A549 (cell line): Measurements from ENCODE around the gene TMPRSS11E. TPM values are rescaled to one million over a fixed set of nuclear protein-coding genes. Genes with fewer than 3 reads are reported as not detected.

Experiments
- ATAC-seq, 2 experiments: fragments of 200-7000 bp in 1 of 2; fragments of >200 bp in 1 of 2; cut with Nextera tagmentation in 1 of 2; cut with Tn5 transposase in 1 of 2; 3 replicates each; pipeline versions ENCODE4 v1.8.0 to v1.9.1; 2018 to 2020; ENCODE audit warnings: mild to moderate bottlenecking in 1 of 2, moderate library complexity in 1 of 2
- CTCF ChIA-PET: fragments of 300-600 bp; sonication (Branson Sonifier 250); formaldehyde crosslinking; extraction: SDS; loops from one replicate; lab custom pipeline; 2021; ENCODE audit warnings: antibody characterized with exemption, inconsistent platforms; lab: Yijun Ruan, JAX
- POLR2A ChIA-PET: fragments of 350-600 bp; formaldehyde crosslinking; extraction: SDS; loops from one replicate; lab custom pipeline; 2021; ENCODE audit warnings: antibody characterized with exemption, inconsistent platforms; lab: Yijun Ruan, JAX
- DNase-seq, 2 experiments: peaks; one replicate each; pipeline versions ENCODE4 v3.0.0 to v3.0.0-alpha.2; 2011 to 2016; ENCODE audit warnings: low read depth in 1 of 2, low spot score in 1 of 2
- FAIRE-seq: peaks from 2 replicates; lab custom pipeline; 2011; peaks lifted over from hg19 to GRCh38; lab: Jason Lieb, UNC
- H3K27ac ChIP-seq, 2 experiments: fragments of >200 bp; sonication (Bioruptor Twin); formaldehyde crosslinking; 3 replicates each; pipeline ENCODE4 v1.5.1; 2016 to 2017
- H3K4me1 ChIP-seq: fragments of >200 bp; sonication (Bioruptor Twin); formaldehyde crosslinking; 3 replicates; pipeline ENCODE4 v1.6.1; 2016
- H3K4me2 ChIP-seq: fragments of >200 bp; sonication (Bioruptor Twin); formaldehyde crosslinking; 3 replicates; pipeline ENCODE4 v1.6.1; 2016
- H3K4me3 ChIP-seq: fragments of >200 bp; sonication (Bioruptor Twin); formaldehyde crosslinking; 3 replicates; pipeline ENCODE4 v1.5.1; 2016
- H3K9me3 ChIP-seq: fragments of >200 bp; sonication (Bioruptor Twin); formaldehyde crosslinking; 3 replicates; pipeline ENCODE4 v1.6.1; 2016
- CBX2 ChIP-seq: fragments of 200-600 bp; sonication (generic); IDR thresholded peaks from 2 replicates; pipeline ENCODE4 v1.6.1; 2016; ENCODE audit warnings: low read depth, mild to moderate bottlenecking, borderline replicate concordance
- CHD2 ChIP-seq: fragments of 150-350 bp; IDR thresholded peaks from 2 replicates; pipeline ENCODE4 v1.6.1; 2014; ENCODE audit warnings: low read length; ENCODE audit not compliant: partially characterized antibody
- CHD4 ChIP-seq: fragments of 200-600 bp; sonication (generic); IDR thresholded peaks from 2 replicates; pipeline ENCODE4 v1.6.1; 2016; ENCODE audit warnings: antibody characterized with exemption, mild to moderate bottlenecking, borderline replicate concordance
- EP300 ChIP-seq, 2 experiments: fragments of >200 bp; sonication (Bioruptor Twin); formaldehyde crosslinking; IDR thresholded peaks; 2 replicates in 1 of 2; 3 replicates in 1 of 2; pipeline ENCODE4 v1.6.1; 2016 to 2017
- ESRRA ChIP-seq: fragments of 150-350 bp; IDR thresholded peaks from 2 replicates; pipeline ENCODE4 v1.6.1; 2014; ENCODE audit warnings: mild to moderate bottlenecking, low read length, borderline replicate concordance
- FOSL2 ChIP-seq, 2 experiments: fragments of 450-650 bp in 1 of 2; fragments of >200 bp in 1 of 2; sonication (Bioruptor Twin) in 1 of 2; formaldehyde crosslinking; IDR thresholded peaks; 2 replicates each; pipeline versions ENCODE4 v1.5.0 to v1.6.1; 2016 to 2020; ENCODE audit warnings: mild to moderate bottlenecking in 1 of 2, moderate library complexity in 1 of 2
- GATA3 ChIP-seq: IDR thresholded peaks from 2 replicates; pipeline ENCODE4 v1.6.1; 2012; ENCODE audit warnings: borderline replicate concordance
- MAZ ChIP-seq: fragments of 150-350 bp; IDR thresholded peaks from 2 replicates; pipeline ENCODE4 v1.6.1; 2014; ENCODE audit warnings: antibody characterized with exemption, low read depth, low read length, borderline replicate concordance
- POLR2A ChIP-seq: IDR thresholded peaks from 2 replicates; pipeline ENCODE4 v1.6.1; 2012; ENCODE audit warnings: mild to moderate bottlenecking, low read length
- RFX5 ChIP-seq: fragments of 450-650 bp; IDR thresholded peaks from 2 replicates; pipeline ENCODE4 v1.7.1; 2014; ENCODE audit warnings: antibody characterized with exemption, mild to moderate bottlenecking, moderate library complexity
- RNF2 ChIP-seq: fragments of 200-600 bp; sonication (generic); IDR thresholded peaks from 2 replicates; pipeline ENCODE4 v1.6.1; 2016; ENCODE audit warnings: low read depth, mild to moderate bottlenecking, antibody characterized with exemption, moderate library complexity, borderline replicate concordance
- SMC3 ChIP-seq: fragments of >200 bp; sonication (Bioruptor Twin); formaldehyde crosslinking; IDR thresholded peaks from 3 replicates; pipeline ENCODE4 v1.6.1; 2018; ENCODE audit warnings: inconsistent platforms
- SREBF2 ChIP-seq: fragments of 450-650 bp; IDR thresholded peaks from 2 replicates; pipeline ENCODE4 v1.6.1; 2014; ENCODE audit warnings: mild to moderate bottlenecking, moderate library complexity
- TP53 ChIP-seq: fragments of 250-450 bp; sonication (Bioruptor Pico); IDR thresholded peaks from 2 replicates; pipeline ENCODE4 v1.5.0; 2021; ENCODE audit warnings: mild to moderate bottlenecking, moderate library complexity
- ZC3H11A ChIP-seq: fragments of 450-650 bp; IDR thresholded peaks from 2 replicates; pipeline ENCODE4 v1.6.1; 2014; ENCODE audit warnings: antibody characterized with exemption, mild to moderate bottlenecking
- ZNF302 ChIP-seq: fragments of 250-450 bp; sonication (Bioruptor Pico); IDR thresholded peaks from 2 replicates; pipeline ENCODE4 v1.9.0; 2021; ENCODE audit warnings: inconsistent platforms, mild to moderate bottlenecking, moderate library complexity
- WGBS: methylation state at CpG from one replicate; pipeline ENCODE4 v1.1.6; 2017; ENCODE audit errors: missing lambda C conversion rate; 5-methylcytosine and 5-hydroxymethylcytosine counted together
- polyA plus RNA-seq, 4 experiments: library from polyadenylated mRNA; depleted of rRNA in 3 of 4; stranded (reverse); fragments of >200 nt; fragmentation: RNase III in 1 of 4; extraction: RNeasy Plus Mini Kit Qiagen cat#74134 plus additional on column Dnase treatment in 1 of 4; gene quantifications; 2 replicates in 3 of 4; 3 replicates in 1 of 4; pipeline ENCODE4 v1.2.3, GENCODE V29; 2011 to 2017
- TF ChIP-seq, protein P1 (sequence below): fragments of 200-600 bp; sonication (generic); IDR thresholded peaks from 2 replicates; pipeline ENCODE4 v1.6.1; 2016; ENCODE audit warnings: antibody characterized with exemption, mild to moderate bottlenecking, moderate library complexity
- TF ChIP-seq, protein P2 (sequence below): IDR thresholded peaks from 2 replicates; pipeline ENCODE4 v1.6.1; 2012
- TF ChIP-seq, protein P3 (sequence below): IDR thresholded peaks from 2 replicates; pipeline ENCODE4 v1.6.1; 2012; ENCODE audit warnings: low read depth, borderline replicate concordance
- TF ChIP-seq, protein P4 (sequence below): fragments of 250-450 bp; sonication (Bioruptor Pico); IDR thresholded peaks from 2 replicates; pipeline ENCODE4 v1.5.0; 2020; ENCODE audit warnings: low read depth, mild to moderate bottlenecking, moderate library complexity

TMPRSS11E gene
- polyA plus RNA-seq, 2 of the 4 experiments (the other 2 are of a cell fraction): not detected

DNA sequence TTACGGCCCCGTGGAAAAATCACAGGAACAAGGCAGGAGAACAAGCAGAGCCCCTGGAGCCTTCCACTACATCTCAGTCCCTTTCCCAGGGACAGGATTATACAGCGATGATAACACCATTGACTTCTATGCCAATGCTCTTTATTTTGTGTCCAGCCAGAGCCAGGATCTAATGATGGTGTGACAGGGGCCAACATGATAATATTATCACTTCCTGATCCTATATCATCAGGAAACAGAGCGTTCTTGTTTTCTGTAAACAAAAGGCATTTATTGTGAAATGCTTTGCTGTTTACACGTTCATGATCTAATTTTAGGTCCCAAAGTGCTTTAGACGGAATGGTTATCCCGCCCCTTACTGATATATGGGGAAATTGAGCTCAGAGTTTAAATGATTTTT, 12.8 kb downstream of the TMPRSS11E start (continued):
- TF ChIP-seq, protein P1, sequence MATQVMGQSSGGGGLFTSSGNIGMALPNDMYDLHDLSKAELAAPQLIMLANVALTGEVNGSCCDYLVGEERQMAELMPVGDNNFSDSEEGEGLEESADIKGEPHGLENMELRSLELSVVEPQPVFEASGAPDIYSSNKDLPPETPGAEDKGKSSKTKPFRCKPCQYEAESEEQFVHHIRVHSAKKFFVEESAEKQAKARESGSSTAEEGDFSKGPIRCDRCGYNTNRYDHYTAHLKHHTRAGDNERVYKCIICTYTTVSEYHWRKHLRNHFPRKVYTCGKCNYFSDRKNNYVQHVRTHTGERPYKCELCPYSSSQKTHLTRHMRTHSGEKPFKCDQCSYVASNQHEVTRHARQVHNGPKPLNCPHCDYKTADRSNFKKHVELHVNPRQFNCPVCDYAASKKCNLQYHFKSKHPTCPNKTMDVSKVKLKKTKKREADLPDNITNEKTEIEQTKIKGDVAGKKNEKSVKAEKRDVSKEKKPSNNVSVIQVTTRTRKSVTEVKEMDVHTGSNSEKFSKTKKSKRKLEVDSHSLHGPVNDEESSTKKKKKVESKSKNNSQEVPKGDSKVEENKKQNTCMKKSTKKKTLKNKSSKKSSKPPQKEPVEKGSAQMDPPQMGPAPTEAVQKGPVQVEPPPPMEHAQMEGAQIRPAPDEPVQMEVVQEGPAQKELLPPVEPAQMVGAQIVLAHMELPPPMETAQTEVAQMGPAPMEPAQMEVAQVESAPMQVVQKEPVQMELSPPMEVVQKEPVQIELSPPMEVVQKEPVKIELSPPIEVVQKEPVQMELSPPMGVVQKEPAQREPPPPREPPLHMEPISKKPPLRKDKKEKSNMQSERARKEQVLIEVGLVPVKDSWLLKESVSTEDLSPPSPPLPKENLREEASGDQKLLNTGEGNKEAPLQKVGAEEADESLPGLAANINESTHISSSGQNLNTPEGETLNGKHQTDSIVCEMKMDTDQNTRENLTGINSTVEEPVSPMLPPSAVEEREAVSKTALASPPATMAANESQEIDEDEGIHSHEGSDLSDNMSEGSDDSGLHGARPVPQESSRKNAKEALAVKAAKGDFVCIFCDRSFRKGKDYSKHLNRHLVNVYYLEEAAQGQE: no peak
- no peak for TF ChIP-seq CHD2
- TF ChIP-seq ZNF302 (CRISPR knock-in tag): no peak
- TF ChIP-seq CBX2: no peak
- no peak for TF ChIP-seq TP53
- TF ChIP-seq, all 56 proteins: peak for 0

DNA sequence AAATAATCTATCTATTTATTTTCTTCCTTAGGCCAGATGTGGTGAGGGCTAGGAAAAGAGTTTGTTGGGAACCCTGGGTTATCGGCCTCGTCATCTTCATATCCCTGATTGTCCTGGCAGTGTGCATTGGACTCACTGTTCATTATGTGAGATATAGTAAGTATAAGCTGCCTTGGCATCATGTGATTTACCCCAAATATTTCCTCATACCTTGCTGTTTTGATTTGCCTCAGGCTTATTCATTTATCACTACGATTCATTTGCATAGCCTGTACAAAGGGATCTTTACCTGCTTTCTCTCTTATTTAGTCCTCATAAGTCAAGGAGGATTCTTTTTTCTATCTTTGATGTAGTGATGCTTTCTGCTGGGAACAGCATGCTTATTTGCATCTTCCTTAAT, 14.5 kb downstream of the TMPRSS11E start:
- Histone ChIP-seq H3K4me2 (no peak overlapping the region), H3K4me1 (peaks cover 23% of the 10 kb centered on the region; the same call in 2 of the 3 replicates), H3K27ac (no peak overlapping the region), H3K4me3 (no peak overlapping the region), H3K9me3 (no peaks in the 10 kb centered on the region)
- DNase-seq (no peak), FAIRE-seq (no peak), ATAC-seq (no peak)
- TF ChIP-seq, protein P2, sequence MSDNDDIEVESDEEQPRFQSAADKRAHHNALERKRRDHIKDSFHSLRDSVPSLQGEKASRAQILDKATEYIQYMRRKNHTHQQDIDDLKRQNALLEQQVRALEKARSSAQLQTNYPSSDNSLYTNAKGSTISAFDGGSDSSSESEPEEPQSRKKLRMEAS: no peak
- TF ChIP-seq CHD4 (no peak), FOSL2 (IDR thresholded peaks at IDR 0.05) (no peak), FOSL2 (CRISPR knock-in tag; IDR thresholded peaks at IDR 0.05) (no peak), GATA3 (no peak), SMC3 (no peak)
- TF ChIP-seq, protein P3, sequence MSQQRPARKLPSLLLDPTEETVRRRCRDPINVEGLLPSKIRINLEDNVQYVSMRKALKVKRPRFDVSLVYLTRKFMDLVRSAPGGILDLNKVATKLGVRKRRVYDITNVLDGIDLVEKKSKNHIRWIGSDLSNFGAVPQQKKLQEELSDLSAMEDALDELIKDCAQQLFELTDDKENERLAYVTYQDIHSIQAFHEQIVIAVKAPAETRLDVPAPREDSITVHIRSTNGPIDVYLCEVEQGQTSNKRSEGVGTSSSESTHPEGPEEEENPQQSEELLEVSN: no peak
- TF ChIP-seq, protein P4, sequence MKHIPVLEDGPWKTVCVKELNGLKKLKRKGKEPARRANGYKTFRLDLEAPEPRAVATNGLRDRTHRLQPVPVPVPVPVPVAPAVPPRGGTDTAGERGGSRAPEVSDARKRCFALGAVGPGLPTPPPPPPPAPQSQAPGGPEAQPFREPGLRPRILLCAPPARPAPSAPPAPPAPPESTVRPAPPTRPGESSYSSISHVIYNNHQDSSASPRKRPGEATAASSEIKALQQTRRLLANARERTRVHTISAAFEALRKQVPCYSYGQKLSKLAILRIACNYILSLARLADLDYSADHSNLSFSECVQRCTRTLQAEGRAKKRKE: no peak
- ChIA-PET POLR2A (no interaction called here), CTCF (interaction anchor here (1.3 kb wide), 1 partner anchor 86 kb away, joined by 3 read pairs; no protein-coding TSS in a partner anchor)
- WGBS: 94% methylated on average over 3 of the region's 3 CpGs

DNA sequence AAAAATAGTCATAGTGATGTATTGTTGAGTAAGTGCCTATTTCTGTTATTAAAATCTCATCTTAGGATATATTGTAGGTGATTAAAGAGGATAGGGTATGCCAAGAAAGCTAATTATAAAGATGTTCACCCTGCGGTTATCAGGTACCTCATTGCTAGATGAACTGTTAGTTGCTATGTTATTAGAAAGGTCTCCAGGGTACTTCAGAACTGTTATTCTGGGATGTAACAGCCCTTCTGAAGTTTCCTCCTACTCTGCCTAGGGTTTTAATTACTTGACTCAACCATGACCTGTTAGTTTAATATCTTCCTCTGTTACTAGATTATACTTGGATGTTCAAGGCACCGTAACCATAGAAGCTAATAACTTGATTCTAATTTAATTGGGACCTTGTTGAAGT, 15.4 kb downstream of the TMPRSS11E start:
- WGBS: 91% methylated on average over 2 of the region's 2 CpGs
- no peak overlapping the region for H3K4me3 ChIP-seq
- no peak for TF ChIP-seq CBX2
- no peak for TF ChIP-seq EP300 (IDR thresholded peaks at IDR 0.05)
- no peak for TF ChIP-seq TP53
- no peak for TF ChIP-seq RNF2
- TF ChIP-seq POLR2A: no peak
- no peak for TF ChIP-seq ESRRA
- TF ChIP-seq ZC3H11A: no peak
- no peak for TF ChIP-seq MAZ
- TF ChIP-seq FOSL2 (IDR thresholded peaks at IDR 0.05): no peak
- TF ChIP-seq FOSL2 (CRISPR knock-in tag; IDR thresholded peaks at IDR 0.05): no peak
- no peak for TF ChIP-seq SREBF2
- TF ChIP-seq RFX5: no peak
- TF ChIP-seq, protein P1: no peak
- ATAC-seq: no peak
- no peak for FAIRE-seq
- peaks cover 23% of the 10 kb centered on the region; the same call in 2 of the 3 replicates for H3K4me1 ChIP-seq
- H3K27ac ChIP-seq: no peak overlapping the region
- no peak overlapping the region for H3K4me2 ChIP-seq
- H3K9me3 ChIP-seq: no peaks in the 10 kb centered on the region
- CTCF ChIA-PET: no interaction called here
- DNase-seq: no peak
- POLR2A ChIA-PET: no interaction called here
